Renal pelvis (tissue), 4 donors: Measurements from ENCODE around the gene IL4I1. TPM values are rescaled to one million over a fixed set of nuclear protein-coding genes. Genes with fewer than 3 reads are reported as not detected.
"Not testable (repeated sequence)": the region's sequence is repeated elsewhere in the genome, so short reads cannot be mapped to it uniquely, and the experiment has no call there.

ENCODE experiments used
- DNase-seq: peaks from one replicate; pipeline ENCODE4 v3.0.0-alpha.2; 2013
- polyA plus RNA-seq, 3 donors: library from polyadenylated mRNA; unstranded; fragments of 120-200 nt; gene quantifications; one replicate each; pipeline ENCODE4 v1.2.1, GENCODE V29; 2013; ENCODE audit not compliant: insufficient read length in 3 of 3

IL4I1 gene
- polyA plus RNA-seq, 3 donors = 2.7 to 3.6 (median 3.1) TPM

DNA sequence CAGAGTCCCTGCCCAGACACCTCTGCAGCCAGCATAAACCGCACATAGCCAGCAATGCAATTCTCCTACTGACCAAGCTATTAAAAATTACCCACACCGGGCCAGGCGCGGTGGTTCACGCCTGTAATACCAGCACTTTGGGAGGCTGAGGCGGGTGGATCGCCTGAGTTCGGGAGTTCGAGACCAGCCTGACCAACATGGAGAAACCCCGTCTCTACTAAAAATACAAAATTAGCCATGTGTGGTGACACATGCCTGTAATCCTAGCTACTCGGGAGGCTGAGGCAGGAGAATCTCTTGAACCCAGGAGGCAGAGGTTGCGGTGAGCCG lies 28.2 kb upstream of the IL4I1 start:
- not testable (repeated sequence) for DNase-seq

DNA sequence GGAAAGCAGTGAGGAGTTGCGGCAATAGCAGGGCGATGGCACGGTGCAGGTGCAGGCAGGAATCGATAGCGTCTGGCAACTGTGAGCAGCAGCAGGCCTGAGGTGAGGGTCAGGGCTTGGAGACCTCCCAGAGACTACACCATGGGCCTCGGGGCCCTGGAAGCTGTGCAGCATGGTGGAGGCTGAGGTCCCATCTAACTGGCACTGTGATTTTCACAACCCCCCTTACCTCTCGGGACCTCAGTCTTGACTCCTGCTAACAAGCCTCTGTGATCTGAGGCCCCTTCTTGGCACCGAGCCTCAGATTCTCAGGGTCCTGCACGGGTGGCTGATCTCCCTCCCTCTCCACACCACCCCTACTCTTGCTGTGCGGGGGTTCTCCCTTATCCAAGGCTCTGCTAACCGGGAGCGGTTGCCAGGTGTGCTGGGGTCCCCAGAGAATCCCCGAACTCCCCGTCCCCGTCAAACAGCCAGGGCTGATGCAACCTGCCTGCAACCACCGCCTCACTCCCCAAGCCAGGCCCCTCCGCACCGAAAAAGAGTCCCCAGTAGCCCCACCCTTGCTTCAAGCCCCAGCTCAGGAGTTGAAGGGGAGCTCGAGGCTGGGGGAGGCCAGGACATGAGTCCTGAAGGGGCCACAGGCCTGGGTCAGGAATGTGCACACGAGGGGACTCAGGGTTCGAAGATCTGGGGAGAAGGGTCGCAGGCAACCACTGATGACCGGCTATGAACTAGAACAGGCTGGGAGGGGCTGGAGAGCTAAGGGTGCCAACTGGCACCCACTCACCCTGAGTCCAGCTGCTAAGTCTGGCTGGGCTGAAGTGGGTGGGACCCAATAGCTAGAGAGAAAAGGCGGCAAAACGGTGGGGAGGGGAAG lies 27.6 kb upstream of the IL4I1 start:
- DNase-seq = no peak

DNA sequence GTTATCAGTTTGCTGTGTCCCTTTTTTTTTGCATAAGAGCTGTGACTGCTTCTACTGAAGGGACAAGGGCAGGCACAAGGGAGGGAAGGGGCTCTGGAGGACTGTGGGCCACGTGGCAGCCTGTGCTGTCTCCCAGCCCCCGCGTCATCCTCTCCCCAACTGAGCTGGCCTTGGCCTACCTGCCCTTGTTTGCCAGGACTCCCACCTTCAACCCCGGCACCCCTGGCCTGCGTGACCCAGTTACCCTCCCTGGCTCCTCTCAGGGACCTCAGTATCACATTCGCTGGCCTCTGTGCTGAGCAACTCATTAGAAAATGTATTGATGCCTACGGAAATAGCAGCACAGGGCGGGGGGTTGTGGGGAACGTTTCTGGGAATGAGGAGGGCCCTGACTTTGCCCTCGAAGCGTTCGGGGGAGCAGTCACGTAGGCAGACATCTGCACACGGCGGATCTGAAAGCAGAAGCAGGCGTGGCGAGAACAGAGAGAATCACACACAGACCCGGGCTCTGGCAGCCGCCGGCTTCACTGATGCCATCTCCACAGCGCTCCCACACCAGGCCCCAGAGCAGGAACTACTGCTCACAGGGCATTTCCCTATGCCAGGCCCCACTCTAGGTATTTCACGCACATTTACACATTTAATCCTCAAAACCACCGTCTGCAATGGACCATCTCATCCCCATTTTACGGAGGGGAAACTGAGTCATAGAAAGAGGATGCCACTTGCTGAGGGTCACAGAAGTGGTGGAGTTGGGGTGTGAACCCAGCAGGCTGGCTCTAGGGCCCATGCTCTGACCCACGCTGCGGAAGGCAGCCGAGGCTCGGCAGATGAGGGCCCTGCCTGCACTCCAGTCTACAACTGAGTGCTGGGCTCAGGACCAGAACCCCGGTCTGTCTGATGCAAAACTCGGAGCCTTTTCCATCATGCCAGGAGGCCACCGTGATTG lies 26.6 kb upstream of the IL4I1 start:
- DNase-seq = no peak

DNA sequence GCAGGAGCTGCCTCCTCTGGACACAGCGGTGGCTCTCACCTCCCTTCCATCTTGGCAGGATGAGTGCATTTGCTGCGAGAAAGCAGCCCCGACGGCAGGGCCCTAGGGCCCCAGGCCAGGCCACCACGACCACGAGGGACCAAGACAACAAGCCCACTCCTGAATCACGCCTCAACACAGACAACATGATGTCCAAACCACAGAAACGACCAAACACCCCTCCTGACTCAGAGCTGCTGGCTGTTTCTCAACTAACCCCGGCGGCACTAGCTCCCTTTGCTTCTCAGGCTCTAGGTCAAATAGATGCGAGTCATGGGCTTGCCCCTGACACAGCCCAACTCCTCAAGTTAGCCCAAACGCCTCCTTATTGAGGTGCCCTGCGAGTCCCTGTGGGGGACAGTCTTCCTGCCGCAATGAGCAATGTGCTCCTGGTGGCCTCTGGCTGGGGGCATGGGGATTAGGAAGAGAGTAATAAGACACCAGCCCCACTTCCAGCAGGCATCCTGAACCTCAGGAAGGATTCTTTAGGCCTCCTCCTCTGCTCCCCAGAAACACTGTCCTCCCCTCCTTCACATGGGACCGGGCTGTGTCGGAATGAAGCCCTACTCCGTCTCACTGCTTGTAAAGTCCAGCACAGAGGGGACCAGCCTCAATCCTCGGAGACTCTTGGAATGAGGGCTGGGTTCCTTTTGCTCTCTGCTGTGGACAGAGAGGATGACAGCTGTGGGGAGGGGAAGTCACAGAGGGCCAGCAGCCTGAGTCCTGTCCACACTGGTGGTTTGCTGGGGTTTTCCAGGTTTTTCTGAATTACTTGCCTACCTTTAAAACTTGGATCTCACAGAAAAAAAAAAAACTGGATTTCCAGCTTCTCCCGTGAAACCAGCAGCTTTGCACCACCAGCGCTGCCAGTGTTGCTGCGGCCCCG lies 25.4 kb upstream of the IL4I1 start:
- DNase-seq = no peak

GRCh38 chr19:49920624-49921363 lies 24.1 kb upstream of the IL4I1 start:
- no peak for DNase-seq

GRCh38 chr19:49918089-49918488 lies 21.4 kb upstream of the IL4I1 start:
- no peak for DNase-seq

DNA sequence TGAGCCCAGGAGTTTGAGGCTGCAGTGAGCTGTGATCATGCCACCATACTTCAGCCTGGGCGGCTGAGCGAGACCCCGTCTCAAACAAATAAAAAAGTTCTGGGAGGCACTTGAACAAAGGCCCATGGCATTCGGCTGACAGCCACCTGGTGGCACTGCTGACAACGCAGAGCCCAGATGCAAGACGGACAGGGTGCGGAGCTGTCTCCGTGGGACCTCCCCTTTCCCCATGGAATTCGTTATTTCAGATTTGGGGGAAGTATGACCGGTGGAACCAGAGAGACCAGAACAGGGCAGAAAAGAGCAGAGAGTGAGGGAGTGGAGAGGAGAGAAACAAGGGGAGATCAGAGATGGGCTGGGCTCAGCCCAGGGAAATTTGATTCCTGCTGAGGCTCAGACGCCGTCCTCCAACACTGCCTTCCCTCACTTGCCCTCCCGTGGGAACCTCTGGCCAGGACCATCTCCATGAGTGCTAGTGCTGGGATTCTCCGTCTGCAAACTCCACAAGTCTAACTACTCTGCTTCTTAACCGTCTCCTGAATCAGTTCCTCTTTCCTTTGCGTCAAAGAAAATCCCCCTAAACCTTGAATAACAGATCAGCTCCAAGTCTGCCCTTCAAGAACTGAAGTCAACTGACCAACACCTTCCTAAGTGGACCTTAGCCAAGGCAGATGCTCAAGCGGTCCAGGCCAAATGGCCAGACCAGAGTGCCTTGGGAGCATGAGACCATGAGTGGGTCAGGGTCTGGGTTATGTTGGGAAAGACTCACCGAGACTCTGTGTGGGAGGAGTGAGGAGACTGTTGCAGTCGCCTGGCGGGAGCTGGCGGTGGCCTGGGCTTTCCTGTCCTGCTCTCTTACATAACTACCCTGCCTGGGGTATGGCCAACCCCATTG lies 20.4 kb upstream of the IL4I1 start:
- no peak for DNase-seq

DNA sequence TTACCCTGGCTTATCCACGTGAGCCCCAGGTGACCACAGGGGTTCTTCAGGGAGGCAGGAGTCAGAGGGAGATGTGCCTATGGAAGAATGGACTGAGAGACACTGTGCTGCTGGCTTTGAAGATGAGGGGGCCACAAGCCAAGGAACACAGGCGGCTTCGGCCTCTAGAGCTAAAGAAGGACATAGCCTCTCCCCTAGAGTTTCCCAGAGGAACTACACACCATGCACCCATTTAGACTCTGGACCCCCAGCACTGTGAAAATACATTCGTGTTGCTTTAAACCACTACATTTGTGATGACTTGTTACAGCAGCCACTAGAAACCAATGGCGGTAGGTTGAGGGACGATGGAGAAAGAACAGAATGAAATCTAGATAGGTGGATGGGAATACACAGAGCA lies 18.6 kb upstream of the IL4I1 start:
- DNase-seq = no peak

DNA sequence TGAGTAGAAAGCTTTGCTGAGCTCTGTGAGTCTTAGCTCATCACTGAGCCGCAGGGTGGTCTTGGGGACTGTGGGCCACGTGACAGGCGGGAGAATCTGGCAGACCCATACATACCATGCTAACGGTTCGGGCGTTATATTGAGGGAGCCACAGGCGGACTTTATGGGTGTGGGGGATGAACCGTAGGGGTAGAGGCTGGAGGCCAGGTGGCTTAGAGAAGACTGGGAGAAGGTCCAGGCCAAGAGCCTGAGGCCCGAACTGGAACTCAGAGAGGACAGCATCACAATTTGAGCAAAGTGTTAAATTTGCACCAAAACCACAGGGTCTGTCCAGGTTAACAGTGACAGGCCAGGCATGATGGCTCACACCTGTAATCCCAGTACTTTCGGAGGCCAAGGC lies 17.0 kb upstream of the IL4I1 start:
- DNase-seq = no peak

DNA sequence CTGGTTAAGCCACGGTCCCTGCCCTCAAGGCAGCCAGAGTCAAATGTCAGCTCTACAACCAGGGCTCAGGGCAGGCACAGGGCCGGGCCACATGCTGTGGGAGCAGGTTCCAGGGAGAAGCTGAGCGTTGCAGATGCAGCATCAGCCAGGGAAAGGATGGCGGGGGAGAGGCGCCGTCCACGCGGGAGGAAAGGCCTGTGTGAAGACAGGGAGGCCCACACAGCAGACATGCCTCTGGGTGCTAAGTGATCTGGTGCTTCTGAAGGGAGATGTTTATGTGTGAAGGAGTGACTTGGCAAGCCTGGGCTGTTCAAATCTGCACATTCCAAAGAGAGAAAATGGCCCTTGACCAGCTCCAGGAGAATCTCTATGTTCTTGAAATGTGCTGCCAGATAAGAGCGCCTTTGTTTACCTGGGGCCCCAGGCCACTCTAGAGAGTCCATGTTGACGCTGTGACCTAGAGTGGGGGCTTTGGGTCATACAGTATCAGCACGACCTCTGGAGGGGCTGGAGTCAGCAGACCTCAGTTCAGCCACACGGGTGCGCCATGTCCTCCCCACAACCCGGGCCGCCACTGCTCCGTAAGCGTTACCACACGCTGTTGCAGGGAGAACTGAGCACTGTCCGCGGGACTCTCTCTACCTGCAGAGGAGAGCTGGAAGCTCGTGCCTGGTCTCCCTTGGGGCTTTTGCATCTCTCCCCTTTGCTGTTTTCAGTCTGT lies 16.4 kb upstream of the IL4I1 start:
- DNase-seq = no peak

- DNase-seq = no peak
These were observed 14.9 kb upstream of the IL4I1 start for GRCh38 chr19:49911381-49912145.

DNA sequence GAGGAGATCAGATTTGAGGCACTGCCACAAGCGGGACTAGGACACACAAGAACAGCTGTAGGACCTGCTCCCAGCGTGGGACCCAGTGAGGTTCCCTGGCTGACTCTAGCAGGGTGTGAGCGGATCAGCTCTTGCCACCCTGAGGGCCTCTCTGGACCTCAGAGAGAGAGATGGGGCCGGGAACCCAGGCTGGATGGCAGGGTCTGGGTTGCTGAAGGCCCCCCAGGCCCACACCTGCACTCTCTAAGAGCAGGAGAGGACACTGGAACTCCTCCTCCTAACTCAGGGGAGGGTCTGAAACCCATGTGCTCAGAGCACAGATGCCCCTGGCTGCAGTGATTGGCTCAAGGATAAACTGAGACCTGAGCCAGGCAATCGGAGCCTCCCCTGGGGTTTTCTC lies 13.5 kb upstream of the IL4I1 start:
- no peak for DNase-seq

GRCh38 chr19:49908480-49909420 lies 12.1 kb upstream of the IL4I1 start:
- no peak for DNase-seq

GRCh38 chr19:49907745-49908446 lies 11.2 kb upstream of the IL4I1 start:
- DNase-seq = no peak

- DNase-seq = no peak
These were observed 10.3 kb upstream of the IL4I1 start for GRCh38 chr19:49906879-49907564.

DNA sequence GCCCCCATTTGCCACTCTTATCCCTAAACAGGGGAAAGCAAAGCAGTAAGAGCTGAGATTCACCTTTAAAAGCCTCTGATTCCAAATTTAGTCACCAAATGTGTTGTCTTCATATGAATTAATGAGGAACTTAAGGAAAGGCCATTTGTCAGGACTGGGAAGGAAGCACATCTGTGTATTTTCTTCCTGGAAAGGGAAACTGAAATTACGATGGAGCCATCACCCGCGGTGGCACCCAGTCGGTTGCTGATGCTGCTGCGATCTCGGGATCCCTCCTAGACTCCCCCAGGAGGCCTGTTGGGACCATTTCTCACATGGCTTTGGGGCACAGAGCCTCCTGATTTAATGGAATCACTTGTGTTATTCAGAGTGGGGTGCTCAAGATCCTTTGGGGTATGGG lies 7.4 kb upstream of the IL4I1 start:
- no peak for DNase-seq
